UCSD-AML1 (cell line): Measurements from ENCODE around the gene RAB3GAP1.
"Not testable (repeated sequence)": the region's sequence is repeated elsewhere in the genome, so short reads cannot be mapped to it uniquely, and the experiment has no call there.

Experiments used
- DNase-seq: peaks from one replicate; lab custom pipeline; 2025; ENCODE audit not compliant: unreplicated experiment; lab: John Stamatoyannopoulos, UW

RAB3GAP1 gene

GRCh38 chr2:135052997-135053474 lies 944 bp downstream of the RAB3GAP1 start:
- no peak for DNase-seq

GRCh38 chr2:135055182-135055786 lies 3.2 kb downstream of the RAB3GAP1 start:
- DNase-seq: no peak

DNA sequence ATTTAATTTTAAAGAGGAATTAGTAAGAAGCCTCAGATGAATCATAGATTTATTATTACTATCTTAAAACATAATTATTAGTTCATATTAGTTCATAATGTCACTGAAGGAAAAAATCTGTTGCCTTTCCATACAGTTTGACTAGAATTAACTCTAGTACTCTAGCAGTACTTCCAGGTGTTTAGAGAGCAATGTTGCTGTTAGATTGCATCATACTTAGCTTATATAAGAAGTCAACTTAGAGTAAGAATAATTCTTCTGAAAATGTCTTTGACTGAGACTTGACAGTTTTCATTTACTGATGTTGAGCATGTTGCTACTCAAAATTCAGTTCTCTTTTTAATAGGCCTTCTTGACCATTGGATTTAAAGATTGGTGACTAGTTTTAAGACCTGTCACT lies 4.7 kb downstream of the RAB3GAP1 start:
- no peak for DNase-seq

GRCh38 chr2:135059577-135059976 lies 7.5 kb downstream of the RAB3GAP1 start:
- no peak for DNase-seq

GRCh38 chr2:135063210-135063609 lies 11.1 kb downstream of the RAB3GAP1 start:
- no peak for DNase-seq

- no peak for DNase-seq
Measured at GRCh38 chr2:135064149-135064548, 12.1 kb downstream of the RAB3GAP1 start.

- DNase-seq: no peak
Measured at GRCh38 chr2:135066710-135067109, 14.6 kb downstream of the RAB3GAP1 start.

DNA sequence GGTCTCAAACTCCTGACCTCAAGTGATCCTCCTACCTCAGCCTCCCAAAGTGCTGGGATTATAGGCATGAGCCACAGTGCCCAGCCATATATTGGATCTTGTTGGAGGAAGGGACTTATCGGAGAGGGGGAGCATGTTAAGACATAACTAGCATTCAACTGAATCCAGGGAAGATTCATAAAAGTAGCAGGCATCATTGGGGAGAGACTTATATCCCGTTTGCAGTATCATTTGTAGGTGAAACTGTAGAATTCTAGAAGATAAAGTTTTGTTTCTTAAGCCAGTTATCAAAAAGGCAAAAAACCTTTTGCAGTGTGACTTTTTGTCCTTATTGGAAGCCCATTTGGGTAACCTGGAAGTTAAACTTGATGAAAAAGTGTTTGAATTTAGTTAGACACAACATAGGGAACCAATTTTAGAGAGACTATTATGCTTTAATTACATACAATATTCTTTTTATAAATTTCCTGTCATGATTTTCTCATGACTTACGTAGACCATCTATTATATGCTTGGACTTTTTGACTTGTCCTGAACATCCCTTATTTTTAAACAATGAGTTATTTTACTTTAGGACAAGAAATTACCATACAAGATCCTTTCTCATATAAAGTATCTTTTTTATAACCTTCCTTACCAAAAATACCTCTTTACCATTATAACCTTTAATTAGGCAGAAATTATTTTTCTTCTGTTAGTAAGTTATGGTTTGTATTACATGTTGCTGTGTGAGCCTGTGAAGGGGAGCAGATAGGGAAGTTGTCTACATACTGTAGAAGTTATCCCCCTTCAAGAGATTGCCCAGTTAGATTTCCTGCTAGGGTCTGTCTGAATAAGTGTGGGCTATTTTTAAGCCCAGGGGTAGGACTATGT lies 20.3 kb downstream of the RAB3GAP1 start:
- no peak for DNase-seq

DNA sequence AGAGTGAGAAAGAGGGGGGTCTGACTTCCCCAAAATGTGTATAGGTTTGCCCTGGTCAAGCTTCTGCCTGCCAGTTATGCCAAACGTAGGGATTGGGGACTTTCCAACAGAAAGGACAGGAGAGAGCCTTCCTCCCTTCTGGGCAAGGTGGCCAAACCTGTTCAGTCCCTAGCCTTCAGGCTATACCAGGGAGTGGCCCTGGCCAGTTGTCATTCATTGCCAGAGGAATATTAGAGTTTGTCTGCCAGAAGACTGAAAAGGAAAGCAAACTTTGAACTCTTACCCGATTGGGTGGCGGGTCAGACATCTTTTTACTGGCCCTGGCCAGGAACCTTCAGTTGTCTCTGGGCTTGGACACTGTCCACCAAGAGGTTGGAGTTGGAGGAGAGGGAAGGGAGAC lies 22.1 kb downstream of the RAB3GAP1 start:
- DNase-seq: no peak

GRCh38 chr2:135076556-135076955 lies 24.5 kb downstream of the RAB3GAP1 start:
- no peak for DNase-seq

GRCh38 chr2:135078417-135078816 lies 26.3 kb downstream of the RAB3GAP1 start:
- no peak for DNase-seq

DNA sequence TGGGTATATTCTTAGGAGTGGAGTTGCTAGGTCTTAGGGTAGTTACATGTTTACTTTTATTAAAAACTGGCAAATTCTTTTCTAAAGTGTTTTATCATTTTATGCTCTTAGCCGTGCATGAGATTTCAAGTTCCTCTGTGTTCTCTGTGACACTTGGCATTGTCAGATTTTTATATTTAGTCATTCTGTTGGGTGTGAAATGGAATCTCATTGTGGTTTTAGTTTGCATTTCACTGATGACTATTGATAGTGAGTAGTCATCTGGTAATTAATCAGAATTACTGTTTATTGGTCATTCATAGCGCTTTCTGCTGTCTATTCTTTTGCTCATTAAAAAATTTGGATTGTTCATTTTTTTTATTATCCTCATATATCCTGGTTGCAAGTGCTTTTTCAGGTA lies 34.1 kb downstream of the RAB3GAP1 start:
- no peak for DNase-seq

DNA sequence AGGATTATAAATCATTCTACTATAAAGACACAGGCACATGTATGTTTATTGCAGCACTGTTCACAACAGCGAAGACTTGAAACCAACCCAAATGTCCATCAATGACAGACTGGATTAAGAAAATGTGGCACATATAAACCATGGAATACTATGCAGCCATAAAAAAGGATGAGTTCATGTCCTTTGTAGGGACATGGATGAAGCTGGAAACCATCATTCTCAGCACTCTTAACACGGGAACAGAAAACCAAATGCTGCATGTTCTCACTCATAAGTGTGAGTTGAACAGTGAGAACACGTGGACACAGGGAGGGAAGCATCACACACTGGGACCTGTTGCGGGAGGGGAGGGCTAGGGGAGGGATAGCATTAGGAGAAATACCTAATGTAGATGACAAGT lies 37.5 kb downstream of the RAB3GAP1 start:
- not testable (repeated sequence) for DNase-seq

DNA sequence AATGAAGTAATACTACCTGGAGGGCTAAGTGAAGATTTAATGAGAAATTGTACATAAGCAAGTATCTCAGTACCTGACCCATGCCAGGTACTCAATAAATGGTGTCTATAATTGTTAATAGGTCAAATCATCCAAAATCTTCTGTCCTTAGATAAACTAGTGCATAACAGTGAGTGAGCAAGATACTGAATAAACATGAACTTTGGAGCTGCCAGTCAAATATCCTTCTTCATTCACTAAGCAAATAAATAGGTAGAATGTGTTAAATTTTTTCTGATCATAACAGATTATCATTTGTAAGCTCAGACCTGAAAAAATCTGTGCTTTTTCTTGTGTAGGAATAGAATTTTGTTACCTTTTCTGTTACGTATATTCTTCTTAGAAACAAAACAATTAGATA lies 39.6 kb downstream of the RAB3GAP1 start:
- no peak for DNase-seq

- DNase-seq: no peak
Measured at GRCh38 chr2:135093193-135093592, 41.1 kb downstream of the RAB3GAP1 start.

DNA sequence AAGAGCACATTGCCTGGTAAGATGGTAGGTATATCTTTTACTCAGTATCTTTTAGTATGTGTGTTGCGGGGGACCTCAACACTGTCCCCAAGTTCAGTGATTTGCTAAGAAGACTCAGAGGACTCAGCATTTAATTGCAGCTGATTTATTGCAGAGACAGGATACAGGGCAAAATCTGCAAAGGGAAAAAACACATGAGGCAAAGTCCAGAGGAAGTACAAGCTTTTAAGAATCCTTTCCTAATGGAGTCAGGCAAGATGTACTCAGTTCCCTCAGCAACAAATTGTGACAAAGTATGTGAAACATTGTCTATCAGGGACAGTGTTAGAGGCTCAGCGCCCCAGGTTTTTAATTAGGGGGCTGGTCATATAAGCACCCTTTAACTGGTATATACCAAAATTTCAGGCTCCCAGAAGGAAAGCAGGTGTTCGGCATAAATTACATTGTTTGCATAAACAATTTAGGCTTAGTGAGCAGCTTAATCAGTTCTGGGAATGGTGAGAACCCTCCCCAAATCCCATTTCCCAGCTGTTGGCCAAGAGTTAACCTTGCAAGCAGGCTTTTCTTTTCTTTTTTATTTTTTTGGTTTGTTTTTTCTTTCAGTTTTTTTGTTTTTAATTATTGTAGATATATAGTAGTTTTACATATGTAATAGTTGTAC lies 41.7 kb downstream of the RAB3GAP1 start:
- DNase-seq: no peak

DNA sequence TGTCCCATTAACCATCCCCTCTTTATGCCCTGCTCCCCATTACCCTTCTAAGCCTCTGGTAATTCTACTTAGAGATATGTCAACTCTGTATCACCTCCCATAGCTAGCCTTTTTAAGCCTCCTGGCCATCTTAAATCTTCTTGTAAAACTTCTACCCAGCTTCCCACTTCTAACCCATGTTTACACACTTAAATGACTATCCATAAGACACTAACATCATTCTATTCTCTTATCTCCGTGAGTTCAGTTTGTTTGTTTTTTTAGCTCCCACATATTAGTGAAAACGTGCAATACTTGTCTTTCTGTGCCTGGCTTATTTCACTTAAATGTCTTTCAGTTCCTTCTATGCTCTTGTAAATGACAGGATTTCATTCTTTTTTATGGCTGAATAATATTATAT lies 42.4 kb downstream of the RAB3GAP1 start:
- DNase-seq: no peak

DNA sequence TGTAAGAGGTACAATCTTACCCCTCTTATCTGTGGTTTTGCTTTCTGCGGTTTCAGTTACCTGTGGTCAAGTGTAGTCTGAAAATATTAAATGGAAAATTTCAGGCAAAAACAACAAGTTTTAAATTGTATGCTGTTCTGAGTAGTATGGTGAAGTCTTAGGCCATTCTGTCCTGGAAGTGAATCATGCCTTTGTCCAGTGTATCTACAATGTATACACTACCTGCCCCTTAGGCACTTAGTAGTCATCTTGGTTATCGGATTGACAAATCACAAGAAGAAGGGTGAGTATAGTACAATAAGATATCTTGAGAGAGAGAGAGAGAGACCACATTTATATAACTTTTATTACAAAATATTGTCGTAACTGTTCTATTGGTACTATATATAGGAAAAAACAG lies 43.5 kb downstream of the RAB3GAP1 start:
- DNase-seq: no peak

GRCh38 chr2:135096665-135097446 lies 44.8 kb downstream of the RAB3GAP1 start:
- no peak for DNase-seq

DNA sequence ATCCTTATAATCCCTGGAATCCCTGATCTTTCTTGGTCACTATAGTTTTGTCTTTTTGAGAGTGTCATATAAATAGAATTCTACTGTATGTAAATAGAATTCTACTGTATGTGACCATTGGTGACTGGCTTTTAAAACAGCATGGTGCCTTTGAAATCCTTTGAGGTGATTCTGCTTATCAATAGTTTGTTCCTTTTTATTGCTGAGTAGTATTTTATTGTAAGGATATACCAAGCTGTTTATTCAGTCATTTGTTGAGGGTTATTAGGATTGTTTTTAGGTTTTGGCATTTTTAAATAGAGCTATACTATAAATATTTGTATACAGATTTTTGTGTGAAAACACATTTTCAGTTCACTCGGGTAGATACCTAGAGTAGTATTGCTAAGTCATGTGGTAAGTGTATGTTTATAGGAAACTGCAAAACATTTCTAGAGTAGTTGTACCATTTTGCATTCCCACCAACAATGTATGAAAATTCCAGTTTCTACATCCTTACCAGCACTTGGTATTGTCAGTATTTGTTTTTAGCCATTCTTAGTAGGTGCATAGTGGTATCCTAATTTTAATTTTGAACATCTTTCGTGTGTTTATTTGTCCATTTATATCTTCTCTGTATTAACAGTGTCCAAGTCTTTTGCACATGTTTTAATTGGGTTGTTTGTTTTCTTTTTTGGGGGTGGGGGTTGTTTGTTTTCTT lies 45.6 kb downstream of the RAB3GAP1 start:
- DNase-seq: no peak
